NCI-H146 treated with DMSO at 0.1 percent for 48 hours (cell line): ENCODE data around the gene ITPR2.
"Not testable (repeated sequence)": the region's sequence is repeated elsewhere in the genome, so short reads cannot be mapped to it uniquely, and the experiment has no call there.

Experiments
- DNase-seq: peaks from one replicate; lab custom pipeline; 2025; ENCODE audit not compliant: unreplicated experiment; lab: John Stamatoyannopoulos, UW

The ITPR2 gene

DNA sequence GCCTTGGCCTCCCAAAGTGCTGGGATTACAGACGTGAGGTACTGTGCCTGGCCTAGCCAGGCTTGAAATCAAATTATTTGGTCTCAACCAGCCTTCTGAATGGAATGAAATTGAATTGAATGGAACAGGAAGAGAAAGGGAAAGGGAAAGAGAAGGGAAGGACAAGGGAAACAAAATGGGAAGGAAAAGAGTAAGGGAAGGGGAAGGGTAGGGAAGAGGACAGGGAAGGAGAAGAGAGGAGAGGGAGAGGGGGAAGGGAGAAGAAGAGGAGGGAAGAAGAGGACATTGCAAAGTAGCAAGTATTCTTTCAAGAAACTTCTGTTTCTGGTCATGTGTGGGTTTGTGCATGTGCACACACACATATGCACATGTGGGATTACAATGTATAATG, 97.8 kb downstream of the ITPR2 start:
- no peak for DNase-seq

DNA sequence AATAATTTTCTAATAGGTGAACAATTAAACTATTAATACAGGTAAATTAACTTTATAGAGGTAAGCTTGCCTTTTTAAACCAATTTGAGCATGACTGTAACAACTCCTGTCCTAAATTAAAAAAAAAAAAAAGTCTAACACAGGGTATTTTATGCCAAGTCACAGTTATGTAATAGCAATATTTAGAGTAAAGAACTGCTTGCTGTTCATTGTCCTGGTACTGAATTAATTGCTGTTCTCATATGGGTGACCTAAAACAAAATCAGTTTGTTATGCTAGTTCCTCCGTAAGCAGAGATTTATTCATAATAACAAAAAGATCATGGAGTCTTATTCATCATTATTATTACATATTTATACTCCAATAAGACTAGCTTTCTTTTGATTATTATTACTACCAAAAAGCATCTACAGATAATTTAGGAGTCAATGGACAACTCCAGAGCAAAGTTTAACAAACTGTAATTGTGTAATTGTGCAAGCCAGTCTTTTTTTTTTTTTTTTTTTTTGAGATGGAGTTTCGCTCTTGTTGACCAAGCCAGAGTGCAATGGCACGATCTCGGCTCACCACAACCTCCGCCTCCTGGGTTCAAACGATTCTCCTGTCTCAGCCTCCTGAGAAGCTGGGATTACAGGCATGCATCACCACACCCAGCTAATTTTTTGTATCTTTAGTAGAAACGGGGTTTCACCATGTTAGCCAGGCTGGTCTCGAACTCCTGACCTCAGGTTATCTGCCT, 98.3 kb downstream of the ITPR2 start:
- DNase-seq = no peak

DNA sequence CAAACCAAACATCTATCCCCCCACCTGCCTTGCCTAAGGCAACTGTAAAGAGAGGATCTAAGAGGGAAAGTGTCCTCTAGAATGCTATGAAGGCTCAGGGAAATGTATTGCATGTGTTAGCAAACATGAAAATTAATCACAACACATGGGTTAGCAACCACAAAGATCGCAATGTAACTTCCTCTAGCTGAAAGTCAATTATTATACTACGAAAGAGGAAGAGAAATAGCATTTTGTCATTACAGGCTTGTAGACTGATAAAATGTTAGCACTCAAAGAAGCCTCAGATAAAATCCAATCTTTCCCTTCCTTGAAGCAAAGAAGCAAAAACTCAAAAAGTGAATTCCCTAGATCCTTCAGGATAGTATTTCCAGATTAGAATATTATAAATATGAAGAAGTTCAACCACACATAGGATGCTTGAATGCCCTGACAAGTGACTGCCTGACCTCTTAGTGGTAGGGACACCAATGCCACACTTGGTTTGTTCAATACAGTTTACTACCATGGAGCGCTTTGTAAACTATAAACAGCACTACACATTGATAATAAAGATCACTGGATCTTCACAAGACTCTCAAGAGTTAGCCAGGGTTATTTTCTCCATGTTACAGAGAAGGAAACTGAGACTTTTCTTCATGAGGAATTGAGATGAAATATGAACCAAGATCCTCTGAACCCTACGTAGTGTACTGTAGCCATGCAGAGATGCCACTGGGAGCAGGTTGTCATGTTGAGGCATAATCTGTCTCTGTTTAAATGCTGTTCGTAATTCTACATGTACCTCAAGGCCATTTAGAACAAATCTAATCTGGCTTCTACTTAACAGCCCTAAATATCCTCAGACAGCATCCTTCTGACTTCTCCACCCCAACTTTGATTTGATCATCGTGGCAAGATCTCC, 100.7 kb downstream of the ITPR2 start:
- DNase-seq = no peak

DNA sequence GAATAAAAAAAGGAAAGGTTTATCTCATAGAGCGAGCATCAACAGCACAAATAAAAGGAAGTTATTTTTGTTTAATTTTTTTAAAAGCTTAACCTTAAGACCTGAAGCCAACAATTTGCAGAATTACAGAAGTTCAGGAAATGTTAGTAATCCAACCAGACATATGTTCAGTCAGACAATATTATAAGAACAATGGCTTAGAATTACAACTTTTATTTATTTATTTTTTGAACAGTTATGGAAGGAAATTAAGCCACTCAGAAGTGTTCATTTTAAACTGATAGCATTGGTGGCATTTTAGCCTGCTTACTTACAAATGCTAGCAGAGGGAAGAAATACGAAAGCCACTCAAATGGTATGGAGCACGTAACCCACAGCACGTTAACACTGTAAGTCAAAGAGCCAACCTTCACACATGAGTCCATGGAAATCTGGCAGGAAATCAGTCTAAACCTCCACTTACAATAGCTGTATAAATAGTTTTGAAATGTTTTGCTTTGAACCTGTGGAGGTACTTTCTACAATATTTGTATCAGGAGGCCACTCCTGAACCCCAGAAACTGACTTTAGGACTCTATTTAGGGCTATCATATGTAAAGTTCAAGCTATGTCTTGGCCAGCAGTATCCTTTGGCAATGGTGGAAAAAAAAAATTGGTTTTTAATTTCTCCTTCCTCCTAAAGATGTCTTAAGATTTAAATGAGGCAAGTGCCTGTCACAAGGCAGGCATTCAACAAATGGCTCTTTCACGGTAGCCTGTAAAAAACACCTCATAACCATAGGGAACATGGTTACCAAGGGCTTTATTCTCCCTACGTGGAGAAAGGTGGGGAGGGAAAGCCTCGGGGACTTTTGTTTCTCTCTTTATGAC, 102.3 kb downstream of the ITPR2 start:
- no peak for DNase-seq

DNA sequence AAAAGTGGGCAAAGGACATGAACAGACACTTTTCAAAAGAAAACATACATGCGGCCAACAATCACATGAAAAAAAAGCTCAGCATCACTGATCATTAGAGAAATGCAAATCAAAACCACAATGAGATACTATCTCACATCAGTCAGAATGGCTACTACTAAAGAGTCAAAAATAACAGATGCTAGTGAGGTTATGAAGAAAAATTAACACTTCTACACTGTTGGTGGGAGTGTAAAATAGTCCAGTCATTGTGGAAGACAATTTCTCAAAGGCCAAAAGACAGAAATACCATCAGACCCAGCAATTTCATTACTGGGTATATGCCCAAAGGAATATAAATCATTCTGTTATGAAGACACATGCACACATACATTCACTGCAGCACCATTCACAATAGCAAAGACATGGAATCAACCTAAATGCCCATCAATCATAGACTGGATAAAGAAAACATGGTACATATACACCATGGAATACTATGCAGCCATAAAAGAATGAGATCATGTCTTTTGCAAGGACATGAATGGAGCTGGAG, 103.8 kb downstream of the ITPR2 start:
- DNase-seq = not testable (repeated sequence)

DNA sequence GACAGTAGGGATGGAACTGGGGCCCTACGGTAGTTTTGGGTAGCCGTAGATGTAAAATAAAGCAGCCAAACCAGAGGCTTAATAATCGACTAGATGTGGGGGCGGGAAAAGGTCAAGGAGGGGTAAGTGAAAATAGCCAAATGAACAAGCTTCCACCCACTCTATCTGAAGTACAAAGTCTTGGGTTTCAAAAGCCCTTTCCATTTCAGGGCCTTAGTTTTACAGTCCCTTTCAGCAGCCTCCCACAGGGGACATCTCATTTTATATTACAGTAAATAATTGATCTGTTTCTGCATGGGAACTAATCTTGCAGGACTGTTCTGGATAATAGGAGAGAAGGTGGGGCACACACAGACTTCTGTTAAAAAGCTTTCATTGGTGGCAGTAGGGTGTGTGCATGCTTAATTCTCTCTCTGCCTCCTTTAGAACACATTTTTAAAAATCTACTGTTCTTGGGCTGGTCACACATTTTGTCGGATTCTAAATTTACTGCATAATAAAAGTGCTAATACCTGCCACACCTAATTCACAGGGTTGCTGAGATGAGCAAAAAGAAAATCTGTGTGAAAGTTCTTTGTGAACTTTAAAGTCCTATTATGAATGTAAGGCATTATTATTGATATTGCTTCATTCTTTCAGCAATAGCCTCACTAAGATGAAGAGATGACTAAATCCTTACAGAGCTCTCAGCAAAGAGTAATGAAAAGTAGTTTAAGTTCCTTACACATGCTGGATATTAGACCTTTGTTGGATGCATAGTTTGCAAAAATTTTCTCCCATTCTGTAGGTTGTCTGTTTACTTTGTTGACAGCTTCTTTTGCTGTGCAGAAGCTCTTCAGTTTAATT, 104.6 kb downstream of the ITPR2 start:
- DNase-seq = no peak

DNA sequence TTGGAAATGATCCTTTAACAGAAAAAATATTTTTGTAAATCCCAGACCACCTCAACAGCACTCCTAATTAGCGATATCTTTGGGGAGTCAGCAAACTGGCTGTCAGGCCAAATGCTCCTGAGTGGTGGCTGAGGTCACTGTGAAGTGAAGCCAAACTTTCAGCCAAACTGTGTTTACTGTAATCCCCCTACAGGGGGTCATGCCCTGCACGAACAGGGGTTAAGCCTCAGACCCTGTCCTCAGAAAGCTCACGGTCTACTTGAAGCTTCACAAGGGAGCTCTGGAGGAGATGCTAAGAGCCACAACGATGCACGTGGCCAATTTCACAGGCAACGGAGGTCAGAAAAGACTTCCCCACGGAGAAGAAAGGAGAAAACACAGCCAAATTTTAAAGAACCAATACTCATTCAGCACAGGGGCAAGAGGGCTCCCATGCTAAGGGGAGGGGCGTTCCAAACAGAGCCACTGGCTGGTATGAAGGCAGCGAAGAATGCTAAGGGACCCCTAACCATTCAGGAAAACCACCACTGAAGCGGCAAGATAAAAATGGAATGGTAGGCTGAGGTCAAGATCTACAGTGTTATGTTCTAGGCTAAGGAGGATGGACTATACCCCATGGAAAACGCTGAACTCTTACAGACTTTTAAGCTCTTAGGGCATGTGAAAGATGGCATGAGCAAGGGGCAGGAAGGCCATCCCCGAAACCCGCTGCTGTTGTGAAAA, 105.4 kb downstream of the ITPR2 start:
- DNase-seq = no peak

DNA sequence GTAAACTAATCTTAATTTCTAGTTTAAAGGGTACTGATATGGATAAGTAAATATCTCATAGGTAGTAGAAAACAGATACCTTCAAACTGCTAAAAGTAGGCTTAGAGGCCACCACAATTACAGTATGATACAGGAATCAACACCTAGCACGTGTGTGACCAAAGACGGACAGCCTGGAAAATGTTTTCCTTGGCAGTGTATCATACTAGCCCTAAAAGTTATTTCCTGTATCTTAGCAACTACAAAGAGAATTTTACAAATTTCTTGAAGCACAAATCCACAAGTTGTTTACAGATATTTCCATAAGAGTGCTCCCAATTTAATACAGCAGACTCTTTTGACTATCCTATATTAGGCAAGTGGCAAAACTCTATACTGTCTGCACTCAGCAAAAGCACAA, 106.0 kb downstream of the ITPR2 start:
- no peak for DNase-seq

DNA sequence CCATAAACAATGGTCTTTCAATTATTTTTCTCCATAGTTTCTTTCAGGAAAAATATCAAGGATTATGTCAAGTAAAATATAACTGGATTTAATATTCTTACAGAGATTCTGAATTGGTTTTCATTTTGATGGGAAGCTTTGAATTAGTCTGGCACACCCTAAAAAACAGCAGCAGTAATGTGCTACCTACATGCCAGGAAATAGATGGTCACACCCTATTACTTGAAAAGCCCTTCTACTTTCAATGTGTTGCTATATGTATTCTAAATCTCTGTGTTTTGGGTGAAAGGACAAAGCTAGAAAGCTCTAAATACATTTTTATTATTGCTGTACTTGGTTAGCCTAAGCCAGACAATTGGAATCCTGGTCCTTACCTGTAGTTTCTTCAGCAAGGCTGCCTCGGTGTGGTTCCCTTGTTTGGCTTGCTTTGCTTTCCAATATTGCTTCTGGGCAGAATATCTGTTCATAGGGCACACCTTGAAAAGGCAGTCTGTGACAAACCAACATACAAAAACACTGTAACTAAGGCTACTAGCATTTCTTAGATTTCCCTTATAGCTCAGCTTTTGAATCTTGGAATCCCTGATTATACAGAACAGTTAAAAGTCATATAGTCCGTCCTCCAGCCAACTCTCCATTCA, 107.6 kb downstream of the ITPR2 start:
- DNase-seq = no peak

DNA sequence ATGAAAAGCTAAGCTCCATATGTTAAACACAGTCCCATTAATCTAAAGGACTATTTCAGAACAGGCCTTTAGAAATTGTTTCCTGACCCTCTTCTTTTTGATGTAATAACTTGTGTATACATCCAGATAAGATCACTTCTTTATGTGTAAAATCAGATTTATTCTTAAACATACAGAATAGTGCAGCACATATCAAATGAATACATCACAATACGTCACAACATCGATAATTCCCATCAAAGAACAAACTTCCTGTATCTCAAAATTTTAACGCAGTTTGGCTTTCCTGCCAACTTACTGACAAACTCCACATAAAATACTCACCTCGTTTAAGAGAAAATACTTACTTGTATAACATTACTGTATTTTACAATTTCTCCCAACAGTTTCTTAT, 108.7 kb downstream of the ITPR2 start:
- no peak for DNase-seq

DNA sequence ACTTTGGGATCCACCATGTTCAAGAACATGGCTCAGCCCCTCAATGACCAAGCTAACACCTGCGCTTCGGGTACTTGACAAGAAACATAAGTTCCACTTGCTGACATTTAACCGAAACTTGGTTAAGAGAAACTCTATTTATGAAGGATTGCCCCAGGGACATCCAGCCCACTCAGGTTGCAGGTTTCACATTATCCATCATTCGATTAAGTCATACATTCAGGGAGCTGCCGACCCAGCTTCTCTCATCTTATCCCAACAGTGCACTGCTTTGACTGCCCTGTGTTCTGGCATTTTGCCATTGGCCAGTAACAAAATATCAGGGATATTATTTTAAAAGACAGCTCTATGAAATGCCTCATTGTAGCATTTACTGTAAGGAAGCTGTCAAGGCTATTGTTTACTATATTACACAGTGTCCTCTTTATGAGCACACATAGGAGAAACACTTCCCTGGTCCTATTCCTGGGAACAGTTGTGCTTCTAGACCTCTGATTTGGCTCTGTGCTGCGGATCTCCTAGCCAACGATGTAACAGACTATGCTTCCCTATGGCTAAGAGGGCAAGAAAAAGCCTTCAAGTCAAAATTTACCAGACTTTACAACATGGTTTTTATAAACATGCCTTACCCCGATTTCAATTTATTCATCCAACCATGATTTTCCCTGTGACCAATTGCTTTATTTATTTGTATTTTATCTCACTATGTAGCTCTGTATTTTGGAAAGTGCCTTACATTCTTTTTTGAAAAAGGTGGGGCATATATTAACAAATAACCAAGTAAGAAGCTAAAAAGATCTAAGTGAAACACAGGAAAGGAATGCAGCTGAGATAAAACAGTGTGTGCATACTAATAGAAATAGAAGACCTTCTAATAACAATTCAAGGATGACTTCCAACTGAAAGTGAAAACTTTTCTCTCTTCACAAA, 109.3 kb downstream of the ITPR2 start:
- DNase-seq = no peak

DNA sequence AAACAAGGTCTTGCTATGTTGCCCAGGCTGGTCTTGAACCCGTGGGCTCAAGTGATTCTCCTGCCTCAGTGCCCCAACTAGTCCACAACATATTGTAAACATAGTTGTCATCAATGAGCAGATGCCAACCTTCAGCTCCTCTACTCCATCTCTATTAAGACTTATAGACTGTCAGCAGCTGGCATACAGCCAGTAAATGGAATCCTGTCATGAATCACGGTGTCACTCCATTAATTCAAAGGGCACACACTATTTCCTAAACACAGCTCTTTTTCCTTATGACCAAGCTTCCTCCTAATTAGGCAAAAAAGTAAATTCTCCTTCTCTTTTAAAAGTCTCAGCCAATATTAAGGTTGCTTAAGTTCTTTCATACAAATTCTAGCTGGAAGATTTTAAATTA, 111.2 kb downstream of the ITPR2 start:
- no peak for DNase-seq

DNA sequence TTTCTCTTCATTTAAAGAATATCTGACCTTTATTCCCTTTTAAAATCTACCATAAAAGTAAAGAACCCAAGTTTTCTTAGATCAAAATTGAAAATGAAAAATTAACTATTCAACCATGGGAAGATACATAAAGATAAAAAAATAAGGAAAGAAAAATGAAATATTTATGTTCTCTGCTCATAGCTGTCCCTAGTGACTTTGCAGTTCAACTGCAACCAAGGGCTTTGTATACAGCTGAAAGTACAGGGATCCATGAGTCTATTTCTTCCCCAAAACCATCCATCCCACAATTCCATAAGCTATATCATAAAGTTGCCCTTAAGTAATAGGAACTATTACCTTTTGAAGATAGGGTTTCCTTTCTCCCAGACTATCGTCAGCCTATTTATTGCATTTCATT, 113.1 kb downstream of the ITPR2 start:
- no peak for DNase-seq

DNA sequence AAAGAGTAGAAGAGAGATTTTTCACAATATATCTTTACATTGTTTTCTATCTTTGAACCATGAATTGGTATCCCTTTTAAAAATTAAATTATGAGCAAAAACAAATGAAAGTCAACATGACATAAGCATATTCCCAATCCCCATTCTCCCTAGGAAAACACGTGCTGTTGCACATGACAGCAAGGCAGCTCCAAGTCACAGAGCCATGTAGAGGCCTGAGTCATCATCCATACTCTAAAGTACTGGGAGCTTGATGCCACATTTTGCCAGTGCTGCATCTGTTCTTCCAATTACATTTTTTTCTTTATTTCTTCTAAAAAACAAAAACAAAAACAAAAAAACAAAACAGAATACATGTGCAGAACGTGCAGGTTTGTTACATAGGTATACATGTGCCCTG, 115.2 kb downstream of the ITPR2 start:
- DNase-seq = no peak

DNA sequence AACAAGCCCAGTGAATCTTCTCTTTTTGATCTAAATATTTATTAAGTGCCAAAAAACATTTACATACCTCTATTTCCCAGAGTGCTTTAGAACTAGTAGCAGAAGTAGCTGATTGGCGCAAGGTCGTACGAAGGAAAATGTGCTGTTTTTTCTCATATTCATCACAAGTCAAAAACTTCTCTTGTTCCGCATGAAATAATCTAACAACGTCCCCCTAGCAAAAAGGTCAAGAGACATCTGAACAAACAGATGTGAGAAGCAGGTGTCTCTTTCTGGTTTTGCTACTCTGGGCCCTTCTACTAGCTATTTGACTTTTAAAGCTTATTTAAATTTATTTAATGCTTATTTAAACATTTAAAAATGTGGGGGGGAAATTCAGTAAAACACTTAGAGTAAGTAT, 117.8 kb downstream of the ITPR2 start:
- DNase-seq = no peak

DNA sequence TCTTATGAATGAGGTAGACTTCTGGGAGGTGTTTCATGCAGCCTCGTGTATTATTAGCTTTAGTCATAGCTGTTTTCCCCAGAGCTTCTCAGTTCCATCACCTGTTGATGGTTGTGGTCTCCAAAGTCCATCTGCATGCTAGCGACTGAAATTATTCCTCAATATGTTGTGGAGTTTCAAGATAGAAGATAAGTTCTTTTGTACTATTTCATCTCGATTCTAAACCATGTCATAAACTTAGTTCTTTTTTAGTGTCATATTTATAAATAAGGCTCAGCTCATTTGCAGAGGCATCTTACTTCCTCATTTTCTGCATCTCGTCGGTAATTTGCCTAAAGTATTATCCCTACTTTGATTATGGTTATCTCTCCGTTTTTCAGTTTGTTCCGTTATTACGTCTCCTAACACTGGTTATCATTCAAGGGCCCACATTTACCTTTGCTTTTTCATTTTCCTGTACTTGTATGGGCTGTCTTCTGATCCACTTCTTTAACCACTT, 119.1 kb downstream of the ITPR2 start:
- no peak for DNase-seq

DNA sequence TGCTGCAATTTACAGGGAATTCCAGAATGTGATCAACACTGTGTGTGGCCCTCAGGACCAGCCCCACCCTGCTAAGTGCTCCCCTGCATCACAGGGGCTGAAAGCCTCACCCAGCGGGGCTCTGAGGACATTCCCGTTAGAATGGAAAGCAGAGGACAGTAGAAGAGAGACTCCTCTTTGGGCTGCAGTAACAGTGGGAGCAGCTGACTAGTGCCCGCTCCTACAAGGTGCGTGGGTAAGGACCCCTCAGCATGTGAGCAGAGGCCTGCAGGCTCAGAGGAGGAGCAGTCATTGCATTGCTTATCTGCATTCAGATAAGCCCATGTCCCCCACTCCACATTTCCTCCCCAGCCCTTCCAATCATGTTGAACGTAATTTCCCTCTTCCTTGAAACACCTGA, 120.1 kb downstream of the ITPR2 start:
- DNase-seq = no peak

DNA sequence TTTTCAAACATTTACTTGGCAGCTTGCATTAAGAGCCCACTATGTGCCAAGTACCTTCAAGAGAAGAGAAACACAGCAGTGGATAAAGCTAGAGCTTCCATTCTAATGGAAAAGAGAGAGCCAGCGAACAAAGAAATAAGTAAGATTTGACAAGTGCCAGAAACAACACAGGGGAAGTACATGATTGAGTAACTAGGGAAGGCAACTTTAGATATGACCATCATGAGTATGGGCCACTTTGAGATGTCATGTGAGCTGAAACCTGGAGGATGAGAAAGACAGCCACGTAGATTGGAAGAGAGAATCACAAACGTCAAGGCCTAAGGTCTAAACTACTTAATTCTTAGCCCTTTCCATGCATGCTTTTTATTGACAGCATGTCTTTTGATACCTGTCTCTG, 121.4 kb downstream of the ITPR2 start:
- no peak for DNase-seq
